ENCODE measurements around the gene MAPK14.

Gene MAPK14

GRCh38 chr6:36111526-36111925, 83.9 kb downstream of the MAPK14 start:
- DNase-seq (ENCODE audit: low read depth) = no peak
- no peak overlapping the region for H3K4me3 ChIP-seq (ENCODE audit: low read length)
- TF ChIP-seq, protein P1, sequence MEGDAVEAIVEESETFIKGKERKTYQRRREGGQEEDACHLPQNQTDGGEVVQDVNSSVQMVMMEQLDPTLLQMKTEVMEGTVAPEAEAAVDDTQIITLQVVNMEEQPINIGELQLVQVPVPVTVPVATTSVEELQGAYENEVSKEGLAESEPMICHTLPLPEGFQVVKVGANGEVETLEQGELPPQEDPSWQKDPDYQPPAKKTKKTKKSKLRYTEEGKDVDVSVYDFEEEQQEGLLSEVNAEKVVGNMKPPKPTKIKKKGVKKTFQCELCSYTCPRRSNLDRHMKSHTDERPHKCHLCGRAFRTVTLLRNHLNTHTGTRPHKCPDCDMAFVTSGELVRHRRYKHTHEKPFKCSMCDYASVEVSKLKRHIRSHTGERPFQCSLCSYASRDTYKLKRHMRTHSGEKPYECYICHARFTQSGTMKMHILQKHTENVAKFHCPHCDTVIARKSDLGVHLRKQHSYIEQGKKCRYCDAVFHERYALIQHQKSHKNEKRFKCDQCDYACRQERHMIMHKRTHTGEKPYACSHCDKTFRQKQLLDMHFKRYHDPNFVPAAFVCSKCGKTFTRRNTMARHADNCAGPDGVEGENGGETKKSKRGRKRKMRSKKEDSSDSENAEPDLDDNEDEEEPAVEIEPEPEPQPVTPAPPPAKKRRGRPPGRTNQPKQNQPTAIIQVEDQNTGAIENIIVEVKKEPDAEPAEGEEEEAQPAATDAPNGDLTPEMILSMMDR (conservative IDR thresholded peaks at IDR 0.05; ENCODE audit: low read length) = no peak

DNA sequence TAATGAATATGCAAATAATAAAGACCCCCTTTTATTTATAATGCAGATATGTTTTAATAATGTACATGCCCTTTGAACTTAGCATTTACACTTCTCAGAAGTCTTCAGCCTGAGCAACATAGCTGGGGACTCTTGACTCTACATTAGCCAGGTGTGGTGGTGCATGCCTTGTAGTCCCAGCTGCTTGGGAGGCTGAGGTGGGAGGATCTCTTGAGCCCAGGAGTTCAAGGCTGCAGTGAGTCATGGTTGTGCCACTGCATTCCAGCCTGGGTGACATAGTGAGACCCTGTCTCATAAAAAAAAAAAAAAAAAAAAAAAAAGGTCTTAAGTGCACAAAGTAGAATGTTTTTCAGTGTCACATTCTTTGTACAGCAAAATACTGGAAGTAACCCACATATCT, 85.4 kb downstream of the MAPK14 start:
- TF ChIP-seq, protein P1 (conservative IDR thresholded peaks at IDR 0.05; ENCODE audit: low read length) = no peak
- DNase-seq (ENCODE audit: low read depth) = no peak
- no peak overlapping the region for H3K4me3 ChIP-seq (ENCODE audit: low read length)

- TF ChIP-seq, protein P1 (conservative IDR thresholded peaks at IDR 0.05; ENCODE audit: low read length) = no peak
- DNase-seq (ENCODE audit: low read depth) = no peak
- H3K4me3 ChIP-seq (ENCODE audit: low read length) = no peak overlapping the region
These were observed 86.1 kb downstream of the MAPK14 start for GRCh38 chr6:36113703-36114102.

DNA sequence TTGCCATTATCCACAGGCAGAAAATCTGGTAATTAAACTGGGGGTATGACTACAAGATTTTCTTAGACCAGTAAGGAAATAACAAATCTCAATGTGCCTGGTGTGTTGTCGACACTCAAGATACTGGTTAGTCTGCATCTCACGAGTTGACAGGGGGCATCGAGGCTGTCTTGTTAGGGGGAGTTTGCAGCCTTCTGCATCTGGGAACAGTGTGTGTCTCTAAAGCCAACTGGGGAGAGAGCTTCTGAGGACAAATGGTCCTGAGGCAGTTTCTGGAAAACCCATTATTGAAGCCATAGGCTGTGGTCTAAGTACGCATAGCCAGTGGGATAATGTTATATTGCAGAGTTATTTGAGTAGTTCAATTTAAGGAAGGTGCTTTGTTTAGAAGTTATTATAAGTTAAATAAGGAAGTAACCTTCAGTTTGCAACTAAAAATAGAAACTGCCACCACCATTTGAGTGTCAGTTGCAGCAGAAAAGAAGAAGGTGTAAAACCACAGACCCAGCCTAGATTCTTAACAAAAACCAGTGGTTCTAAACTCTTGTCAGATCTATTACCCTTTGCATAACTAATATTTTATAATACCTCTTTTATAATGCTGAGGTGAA, 87.3 kb downstream of the MAPK14 start:
- TF ChIP-seq, protein P1 (conservative IDR thresholded peaks at IDR 0.05; ENCODE audit: low read length) = no peak
- H3K4me3 ChIP-seq (ENCODE audit: low read length) = no peak overlapping the region
- no peak for DNase-seq (ENCODE audit: low read depth)

- no peak for DNase-seq (ENCODE audit: low read depth)
- TF ChIP-seq, protein P1 (conservative IDR thresholded peaks at IDR 0.05; ENCODE audit: low read length) = no peak
- H3K4me3 ChIP-seq (ENCODE audit: low read length) = no peak overlapping the region
These were observed 87.8 kb downstream of the MAPK14 start for GRCh38 chr6:36115412-36115811.

- no peak for DNase-seq (ENCODE audit: low read depth)
- TF ChIP-seq, protein P1 (conservative IDR thresholded peaks at IDR 0.05; ENCODE audit: low read length) = no peak
- no peak overlapping the region for H3K4me3 ChIP-seq (ENCODE audit: low read length)
These were observed 88.7 kb downstream of the MAPK14 start for GRCh38 chr6:36116066-36116864.

- TF ChIP-seq, protein P1 (conservative IDR thresholded peaks at IDR 0.05; ENCODE audit: low read length) = no peak
- no peak for DNase-seq (ENCODE audit: low read depth)
- no peak overlapping the region for H3K4me3 ChIP-seq (ENCODE audit: low read length)
These were observed 89.3 kb downstream of the MAPK14 start for GRCh38 chr6:36116943-36117342.
